HepG2 (cell line): ENCODE data around the gene DDX20. TPM values are rescaled to one million over a fixed set of nuclear protein-coding genes. Genes with fewer than 3 reads are reported as not detected.

Source experiments
- AHR ChIP-seq: IDR thresholded peaks from 2 replicates; pipeline ENCODE4 v1.6.1; 2018; ENCODE audit warnings: missing genetic modification reagents, missing compliant biosample characterization
- JDP2 ChIP-seq: sonication (generic); formaldehyde crosslinking; IDR thresholded peaks from 2 replicates; pipeline ENCODE4 v1.8.1; 2022; ENCODE audit warnings: missing genetic modification reagents, borderline replicate concordance
- RFXAP ChIP-seq: sonication (generic); formaldehyde crosslinking; IDR thresholded peaks from 2 replicates; pipeline ENCODE4 v1.4.0; 2020; ENCODE audit warnings: missing genetic modification reagents, borderline replicate concordance
- SP2 ChIP-seq: sonication (generic); formaldehyde crosslinking; IDR thresholded peaks from 2 replicates; pipeline ENCODE4 v1.5.1; 2020; ENCODE audit warnings: mild to moderate bottlenecking, missing genetic modification reagents
- ZNF101 ChIP-seq: sonication (generic); formaldehyde crosslinking; IDR thresholded peaks from 2 replicates; pipeline ENCODE4 v1.4.0; 2020; ENCODE audit warnings: mild to moderate bottlenecking, low read depth, missing genetic modification reagents, borderline replicate concordance
- ZNF766 ChIP-seq: sonication (generic); formaldehyde crosslinking; IDR thresholded peaks from 2 replicates; pipeline ENCODE4 v1.5.0; 2020; ENCODE audit warnings: missing genetic modification reagents, borderline replicate concordance
- ZNF770 ChIP-seq: sonication (generic); formaldehyde crosslinking; IDR thresholded peaks from 2 replicates; pipeline ENCODE4 v1.5.0; 2020; ENCODE audit warnings: mild to moderate bottlenecking, missing genetic modification reagents
- polyA plus RNA-seq, 8 experiments: library from polyadenylated mRNA; depleted of rRNA in 3 of 8; stranded (reverse) in 7 of 8; unstranded in 1 of 8; fragments of >200 nt; fragmentation: Illumina TruSeq in 4 of 8; extraction: Trizol in 4 of 8; gene quantifications; 2 replicates each; pipeline versions ENCODE4 v1.2.1 to v1.2.3, GENCODE V29; 2011 to 2016; ENCODE audit warnings: low read depth in 4 of 8, missing spikeins in 1 of 8, mixed read lengths in 1 of 8; ENCODE audit not compliant: insufficient read depth in 1 of 8
- total RNA-seq, 5 experiments: library from RNA; depleted of rRNA; stranded (reverse); fragments of >200 nt; fragmentation: Illumina TruSeq; extraction: Trizol; gene quantifications; 2 replicates each; pipeline ENCODE4 v1.2.3, GENCODE V29; 2016; ENCODE audit warnings: low read depth in 1 of 5
- TF ChIP-seq, protein P1 (sequence below): sonication (generic); formaldehyde crosslinking; IDR thresholded peaks from 2 replicates; pipeline ENCODE4 v1.5.0; 2020; ENCODE audit warnings: missing genetic modification reagents

Gene DDX20
- total and polyA plus RNA-seq, 2 of the 13 experiments (the other 11 are each of a cell fraction or from before 2014, with no cell fraction given): 4.0 to 14.3 TPM

- TF ChIP-seq ZNF770 (CRISPR knock-in tag) (0 out of 2 replicates have a peak, but pooled peaks have one; percentile 29), AHR (CRISPR knock-in tag) (peak; percentile 77; the same call in 1 of the 2 replicates), ZNF766 (peak; percentile 85; the same call in 1 of the 2 replicates), JDP2 (CRISPR knock-in tag) (no peak), SP2 (CRISPR knock-in tag) (peak; percentile 84), ZNF101 (no peak; the same call in 1 of the 2 replicates), RFXAP (CRISPR knock-in tag) (peak; percentile 77; the same call in 1 of the 2 replicates)
- TF ChIP-seq, protein P1, sequence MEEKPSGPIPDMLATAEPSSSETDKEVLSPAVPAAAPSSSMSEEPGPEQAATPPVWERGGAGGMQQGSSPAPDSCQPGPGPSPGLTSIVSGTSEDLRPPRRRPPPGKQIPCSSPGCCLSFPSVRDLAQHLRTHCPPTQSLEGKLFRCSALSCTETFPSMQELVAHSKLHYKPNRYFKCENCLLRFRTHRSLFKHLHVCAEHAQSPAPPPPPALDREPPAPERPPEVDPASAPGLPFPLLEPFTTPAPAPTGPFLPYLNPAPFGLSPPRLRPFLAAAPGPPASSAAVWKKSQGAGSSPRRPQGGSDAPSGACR (CRISPR knock-in tag): 0 out of 2 replicates have a peak, but pooled peaks have one; percentile 18
Measured at GRCh38 chr1:111739194-111739924, 16.3 kb upstream of the DDX20 start, which contains the start of gene INKA2 (continued).
